Measurements from ENCODE around the gene RHBDD2.
"Not testable (repeated sequence)": the region's sequence is repeated elsewhere in the genome, so short reads cannot be mapped to it uniquely, and the experiment has no call there.

The RHBDD2 gene

DNA sequence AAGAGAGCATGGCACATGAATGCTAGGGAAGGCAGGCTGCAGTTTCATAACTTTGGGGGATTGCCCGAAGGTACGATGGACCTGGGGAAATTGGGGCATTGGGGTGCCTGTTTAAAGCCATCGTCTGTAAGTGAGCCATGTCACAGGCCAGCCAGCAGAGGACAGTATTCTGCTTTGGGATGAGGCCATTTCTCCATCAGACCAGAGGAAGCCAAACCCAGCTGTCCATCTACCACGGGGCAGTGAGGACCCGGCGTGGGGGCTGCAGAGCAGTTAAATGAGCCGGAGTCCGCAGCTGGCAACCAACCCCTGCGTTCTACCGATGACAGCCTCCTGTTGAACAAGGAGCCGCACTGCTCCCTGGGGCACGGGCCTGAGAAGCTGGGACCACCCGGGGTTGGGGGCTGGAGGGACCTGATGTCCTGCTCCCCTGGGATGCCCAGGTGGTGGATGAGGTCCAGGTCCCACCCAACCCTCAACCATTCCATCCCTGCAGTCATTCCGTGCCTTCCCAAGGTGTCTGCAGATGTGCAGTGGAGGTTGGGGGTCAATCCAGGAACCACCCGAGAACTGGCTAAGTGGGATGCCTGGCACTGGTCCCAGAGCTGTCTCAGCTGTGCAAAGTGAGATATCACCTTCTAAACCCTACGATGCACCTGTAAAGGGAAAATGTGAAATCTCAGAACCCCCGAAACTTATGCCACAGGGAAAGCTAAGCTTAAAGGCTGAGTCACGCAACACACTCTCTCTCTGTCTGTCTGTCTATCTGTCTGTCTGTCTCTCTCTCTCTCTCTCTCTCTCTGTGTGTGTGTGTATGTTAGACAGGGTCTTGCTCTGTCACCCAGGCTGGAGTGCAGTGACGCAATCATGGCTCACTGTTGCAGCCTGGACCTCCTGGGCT is 12.1 kb upstream of the RHBDD2 start:
- DNase-seq, result peak; percentile 27

DNA sequence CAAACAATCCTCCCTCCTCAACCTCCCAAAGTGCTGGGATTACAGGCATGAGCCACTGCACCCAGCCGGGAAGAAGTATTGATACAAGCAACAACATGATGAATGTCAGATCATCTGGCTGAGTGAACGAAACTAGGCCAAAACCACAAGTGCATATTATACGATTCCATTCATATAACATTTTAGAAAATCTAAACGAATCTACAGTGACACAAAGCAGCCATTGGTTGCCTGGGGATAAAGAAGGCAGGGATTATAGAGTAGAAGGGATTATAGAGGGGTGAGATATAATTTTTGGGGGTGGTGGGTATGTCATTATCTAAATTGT is 11.5 kb upstream of the RHBDD2 start:
- DNase-seq, result no peak

DNA sequence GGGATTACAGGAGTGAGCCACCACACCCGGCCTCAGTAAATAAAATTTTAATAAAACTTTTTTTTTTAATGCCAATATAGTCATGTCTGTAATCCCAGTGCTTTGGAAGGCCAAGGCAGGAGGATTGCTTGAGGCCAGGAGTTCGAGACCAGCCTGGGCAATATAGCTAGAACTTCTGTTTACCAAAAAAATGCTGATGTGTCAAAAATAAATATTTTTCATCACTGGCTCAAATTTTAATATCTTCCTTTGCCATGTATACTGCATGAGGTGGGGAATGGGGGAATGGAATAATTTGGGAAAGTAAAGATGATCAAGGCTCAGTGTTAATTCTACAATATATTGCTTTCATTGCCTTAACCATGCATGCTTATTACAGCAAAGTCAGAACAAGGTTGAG is 10.7 kb upstream of the RHBDD2 start:
- no peak for DNase-seq

DNA sequence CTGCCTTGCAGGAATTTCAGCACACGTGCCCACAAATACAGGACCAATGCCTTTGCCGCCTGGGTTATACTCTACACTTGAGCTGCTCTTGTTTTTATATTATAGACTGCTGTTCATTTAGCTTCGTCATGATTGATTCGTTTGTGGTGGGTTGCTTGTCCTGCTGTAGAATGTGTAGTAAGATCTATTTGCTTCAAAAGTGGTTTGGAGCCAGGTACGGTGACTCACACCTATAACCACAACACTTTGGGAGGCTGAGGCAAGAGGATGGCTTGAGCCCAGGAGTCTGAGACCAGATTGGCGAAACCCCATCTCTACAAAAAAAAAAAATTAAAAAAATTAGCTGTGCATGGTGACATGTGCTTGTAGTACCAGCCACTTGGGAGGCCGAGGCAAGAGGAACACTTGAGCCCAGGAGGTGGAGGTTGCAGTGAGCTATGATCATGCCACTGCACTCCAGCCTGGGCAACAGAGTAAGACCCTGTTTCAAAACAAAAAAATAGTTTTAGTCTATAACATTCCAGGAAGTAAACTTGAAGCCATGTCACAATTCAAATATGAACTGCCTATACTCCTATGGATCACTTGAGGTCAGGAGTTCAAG is 9.0 kb upstream of the RHBDD2 start:
- DNase-seq, result no peak

DNA sequence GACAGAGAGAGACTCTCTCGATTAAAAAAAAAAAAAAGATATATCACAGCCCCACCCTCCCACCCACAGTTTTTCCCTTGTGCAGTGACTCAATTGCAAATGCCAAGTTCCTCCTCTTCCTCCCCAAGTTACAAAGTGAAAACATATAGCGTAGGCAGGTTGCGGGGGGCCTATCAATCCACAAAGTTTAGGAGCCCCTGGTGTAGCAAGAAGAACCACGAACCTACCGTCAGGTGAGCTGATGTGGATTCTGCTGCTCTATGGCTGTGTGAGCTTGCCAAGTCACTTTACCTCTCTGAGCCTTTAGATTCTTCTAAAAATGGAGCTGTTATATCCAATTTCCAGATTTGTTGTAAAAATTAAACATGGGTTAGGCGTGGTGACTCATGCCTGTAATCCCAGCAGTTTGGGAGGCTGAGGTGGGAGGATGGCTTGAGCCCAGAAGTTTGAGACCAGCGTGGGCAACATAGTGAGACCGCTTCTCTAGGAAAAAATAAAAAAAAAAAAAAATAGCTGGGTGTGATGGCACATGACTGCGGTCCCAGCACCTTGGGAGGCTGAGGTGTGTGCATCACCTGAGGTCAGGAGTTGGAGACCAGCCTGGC is 8.2 kb upstream of the RHBDD2 start:
- DNase-seq, result no peak

DNA sequence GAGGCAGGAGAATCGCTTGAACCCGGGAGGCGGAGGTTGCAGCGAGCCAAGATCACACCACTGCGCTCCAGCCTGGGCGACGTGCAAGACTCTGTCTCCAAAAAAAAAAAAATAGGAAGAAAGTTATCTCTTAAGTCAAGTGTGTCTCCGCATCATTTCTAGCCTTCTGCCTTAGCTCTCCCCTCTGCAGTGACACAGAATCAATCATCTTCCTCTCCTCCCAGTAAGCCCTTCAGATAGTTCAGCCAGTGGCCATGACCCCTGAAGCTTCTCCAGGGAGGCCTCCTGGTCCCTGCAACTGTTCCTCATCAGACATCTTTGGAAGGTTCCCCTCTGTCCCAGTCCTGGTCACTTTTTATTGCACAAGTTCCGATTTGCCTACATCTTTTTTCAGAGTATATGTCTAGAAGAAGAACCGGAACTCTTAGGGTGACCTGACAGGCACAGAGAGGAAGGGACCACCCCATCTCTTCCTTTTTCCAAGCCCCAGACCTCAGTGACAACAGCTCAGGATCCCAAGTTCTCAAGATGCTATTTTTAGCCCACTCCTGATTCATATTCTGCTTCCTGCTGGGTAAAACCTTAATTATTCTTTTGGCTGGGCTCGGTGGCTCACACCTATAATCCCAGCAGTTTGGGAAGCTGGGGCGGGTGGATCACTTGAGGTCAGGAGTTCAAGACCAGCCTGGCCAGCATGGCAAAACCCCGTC is 6.6 kb upstream of the RHBDD2 start:
- no peak for DNase-seq

DNA sequence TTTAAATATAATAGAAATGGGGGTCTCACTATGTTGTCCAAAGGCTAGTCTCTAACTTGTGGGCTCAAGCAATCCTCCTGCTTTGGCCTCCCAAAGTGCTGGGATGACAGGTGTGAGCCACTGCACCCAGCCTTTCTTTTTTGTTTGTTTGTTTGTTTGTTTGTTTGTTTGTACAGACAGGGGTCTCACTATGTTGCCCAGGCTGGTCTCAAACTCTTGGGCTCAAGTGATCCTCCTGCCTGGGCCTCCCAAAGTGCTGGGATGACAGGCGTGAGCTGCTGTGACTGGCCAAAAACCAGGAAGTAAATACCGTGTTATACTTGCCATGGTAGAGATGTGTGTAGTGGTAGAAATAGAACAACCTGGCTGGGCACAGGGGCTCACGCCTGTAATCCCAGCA is 4.7 kb upstream of the RHBDD2 start:
- DNase-seq, result not testable (repeated sequence)

DNA sequence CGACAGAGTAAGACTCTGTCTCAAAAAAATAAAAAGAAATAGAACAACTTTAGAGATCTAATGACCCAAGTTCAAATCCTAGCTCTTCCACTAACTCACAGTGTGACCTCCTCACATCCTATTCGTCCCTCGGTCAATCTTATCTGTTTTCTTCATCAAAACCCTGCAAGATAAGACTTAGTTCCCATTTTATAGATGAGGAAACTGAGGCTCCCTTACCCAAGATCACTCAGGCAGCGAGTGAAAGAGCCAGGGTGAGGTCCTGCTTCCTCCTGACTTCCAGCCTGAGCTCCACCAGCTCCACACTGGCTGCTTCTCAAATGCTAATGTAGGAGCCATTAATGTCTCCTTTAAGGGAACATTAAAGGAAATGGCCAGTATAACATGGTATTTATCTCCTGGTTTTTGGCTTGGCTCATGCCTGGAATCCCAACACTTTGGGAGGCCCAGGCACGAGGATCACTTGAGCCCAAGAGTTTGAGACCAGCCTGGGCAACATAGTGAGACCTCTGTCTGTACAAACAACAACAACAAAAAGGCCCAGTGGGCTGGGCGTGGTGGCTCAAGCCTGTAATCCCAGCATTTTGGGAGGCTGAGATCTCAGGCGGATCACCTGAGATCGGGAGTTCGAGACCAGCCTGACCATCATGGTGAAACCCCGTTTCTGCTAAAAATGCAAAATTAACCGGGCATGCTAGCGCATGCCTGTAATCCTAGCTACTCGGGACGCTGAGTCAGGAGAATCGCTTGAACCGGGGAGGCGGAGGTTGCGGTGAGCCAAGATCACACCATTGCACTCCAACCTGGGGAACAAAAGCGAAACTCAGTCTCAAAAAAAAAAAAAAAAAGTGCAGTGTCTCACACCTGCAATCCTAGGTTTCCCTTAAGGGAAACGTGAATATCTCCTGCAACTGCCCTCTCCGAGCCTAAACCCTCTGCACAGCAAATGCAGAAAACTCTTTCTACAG is 3.4 kb upstream of the RHBDD2 start:
- no peak for DNase-seq

DNA sequence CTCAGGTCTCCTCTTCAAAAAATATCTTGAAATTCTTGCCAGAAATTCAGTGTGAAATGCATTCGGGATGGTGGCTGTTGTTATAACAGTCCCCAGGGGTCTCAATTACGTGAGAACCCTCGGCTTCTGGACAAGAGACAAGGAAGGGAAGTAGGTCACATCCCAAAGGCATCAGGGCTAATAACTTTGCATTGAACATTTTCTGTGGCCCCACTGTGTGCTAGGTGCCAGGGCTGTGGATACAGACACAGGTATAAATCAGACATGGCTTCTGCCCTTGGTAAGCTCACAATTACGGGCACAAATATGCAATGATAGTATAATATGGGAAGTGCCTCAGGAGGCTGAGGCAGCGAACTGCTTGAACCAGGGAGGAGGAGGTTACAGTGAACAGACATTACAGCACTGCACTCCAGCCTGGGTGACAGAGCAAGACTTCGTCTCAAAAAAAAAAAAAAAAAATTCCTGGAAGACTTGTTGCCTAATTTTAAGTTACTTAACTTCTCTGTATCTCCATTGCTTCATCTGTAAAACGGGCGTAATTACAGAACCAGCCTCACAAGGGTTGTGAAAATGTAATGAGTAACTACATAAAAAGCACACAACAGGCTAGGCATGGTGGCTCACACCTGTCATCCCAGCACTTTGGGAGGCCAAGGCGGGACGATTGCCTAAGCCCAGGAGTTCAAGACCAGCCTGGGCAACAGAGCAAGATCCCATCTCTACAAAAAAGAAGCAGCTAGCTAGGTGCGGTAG is 2.5 kb upstream of the RHBDD2 start:
- DNase-seq, result peak; percentile 84

DNA sequence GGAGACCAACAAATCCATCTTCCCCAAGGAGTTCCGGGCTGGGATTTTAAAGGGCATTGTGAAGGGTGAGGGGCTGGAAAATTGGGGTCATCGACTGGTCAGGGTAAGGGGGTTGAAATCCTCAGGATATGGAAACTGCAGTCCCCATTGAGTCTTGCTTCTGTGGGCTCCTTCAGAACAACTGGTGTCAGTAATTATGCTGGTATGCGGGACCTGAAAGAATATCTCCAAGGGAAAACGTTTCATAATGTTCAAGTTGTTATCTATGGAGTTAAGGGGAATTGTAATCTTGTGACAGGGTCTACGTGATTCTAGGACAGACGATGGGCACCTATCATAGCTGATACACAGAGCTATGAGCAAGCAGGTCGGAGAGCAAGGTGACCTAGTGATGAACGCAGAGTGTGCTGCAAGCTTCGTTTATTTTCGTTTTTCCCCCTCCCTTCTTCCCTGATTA is 494 bp upstream of the RHBDD2 start:
- DNase-seq, result no peak

DNA sequence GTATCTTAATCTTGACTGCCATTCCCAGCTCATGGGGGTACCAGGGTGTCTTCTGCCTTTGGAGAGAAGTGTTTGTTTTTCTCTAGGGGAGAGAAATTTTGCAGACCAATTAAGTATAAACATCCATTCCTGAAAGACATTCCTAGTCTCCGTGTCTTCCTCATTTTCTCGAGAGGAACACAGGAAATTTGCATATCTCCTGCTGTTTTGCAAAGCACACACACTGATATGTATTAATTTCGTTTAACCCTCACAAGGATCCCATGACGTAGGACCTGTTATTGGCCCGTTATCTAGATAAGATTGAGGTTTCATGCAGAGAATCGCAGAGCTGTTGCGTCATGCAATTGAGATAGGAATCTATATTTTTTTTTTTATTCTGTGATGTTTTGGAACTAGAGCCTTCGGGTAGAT is 944 bp downstream of the RHBDD2 start:
- DNase-seq, result peak; percentile 52

DNA sequence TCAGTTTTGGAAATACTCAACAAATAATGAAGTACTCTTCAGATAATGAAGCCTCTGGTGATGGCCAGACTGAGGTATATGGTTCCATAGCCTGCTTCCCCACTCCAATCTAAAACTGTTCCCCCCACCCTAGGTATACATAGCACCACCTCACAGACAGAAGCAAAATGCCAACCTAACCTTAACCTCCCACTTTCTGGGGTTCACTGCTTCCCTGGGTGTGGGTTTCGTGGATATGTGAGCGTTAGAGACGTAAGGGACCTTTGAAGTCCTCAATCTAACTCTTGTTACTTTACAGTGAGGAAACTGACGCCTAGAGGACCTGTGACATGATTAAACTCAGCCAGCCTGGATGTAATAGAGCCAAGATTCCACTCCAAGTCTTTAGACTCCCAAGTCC is 1.4 kb downstream of the RHBDD2 start:
- no peak for DNase-seq

DNA sequence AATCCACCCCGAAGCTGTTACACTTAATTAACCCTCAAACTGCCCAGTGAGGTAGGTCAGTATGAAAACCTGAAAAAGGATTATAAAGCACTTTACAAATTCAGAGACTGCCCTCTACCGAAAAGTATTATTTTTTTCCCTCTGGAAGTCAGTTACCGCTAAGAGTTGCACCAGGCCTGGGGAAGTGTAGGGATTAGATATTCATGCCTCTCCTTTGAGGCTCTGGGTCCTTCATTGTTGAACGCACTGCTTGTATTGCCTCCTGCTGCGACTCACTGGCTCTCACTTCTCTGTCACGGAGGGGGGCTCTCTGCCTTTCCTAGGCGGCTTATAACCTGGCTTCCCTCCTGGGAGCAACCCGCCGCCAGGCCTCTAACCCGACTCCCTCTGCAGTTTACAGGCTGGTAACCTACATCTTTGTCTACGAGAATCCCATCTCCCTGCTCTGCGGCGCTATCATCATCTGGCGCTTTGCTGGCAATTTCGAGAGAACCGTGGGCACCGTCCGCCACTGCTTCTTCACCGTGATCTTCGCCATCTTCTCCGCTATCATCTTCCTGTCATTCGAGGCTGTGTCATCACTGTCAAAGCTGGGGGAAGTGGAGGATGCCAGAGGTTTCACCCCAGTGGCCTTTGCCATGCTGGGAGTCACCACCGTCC is 2.7 kb downstream of the RHBDD2 start:
- no peak for DNase-seq

DNA sequence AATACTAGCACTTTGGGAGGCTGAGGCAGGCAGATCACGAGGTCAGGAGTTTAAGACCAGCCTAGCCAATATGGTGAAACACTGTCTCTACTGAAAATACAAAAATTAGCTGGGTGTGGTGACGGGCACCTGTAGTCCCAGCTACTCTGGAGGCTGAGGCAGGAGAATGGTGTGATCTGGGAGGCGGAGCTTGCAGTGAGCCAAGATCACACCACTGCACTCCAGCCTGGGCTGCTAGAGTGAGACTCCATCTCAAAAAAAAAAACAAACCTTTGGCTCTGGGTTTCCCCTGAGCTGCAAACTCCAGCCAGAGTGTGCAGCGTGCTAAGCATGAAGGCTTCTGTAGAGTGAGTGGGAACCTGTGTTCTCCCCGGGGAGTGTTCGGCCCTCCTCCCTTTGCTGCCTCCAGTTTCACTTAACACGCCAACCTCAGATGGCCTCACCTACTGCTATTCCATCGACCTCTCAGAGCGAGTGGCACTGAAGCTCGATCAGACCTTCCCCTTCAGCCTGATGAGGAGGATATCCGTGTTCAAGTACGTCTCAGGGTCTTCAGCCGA is 4.5 kb downstream of the RHBDD2 start:
- not testable (repeated sequence) for DNase-seq

DNA sequence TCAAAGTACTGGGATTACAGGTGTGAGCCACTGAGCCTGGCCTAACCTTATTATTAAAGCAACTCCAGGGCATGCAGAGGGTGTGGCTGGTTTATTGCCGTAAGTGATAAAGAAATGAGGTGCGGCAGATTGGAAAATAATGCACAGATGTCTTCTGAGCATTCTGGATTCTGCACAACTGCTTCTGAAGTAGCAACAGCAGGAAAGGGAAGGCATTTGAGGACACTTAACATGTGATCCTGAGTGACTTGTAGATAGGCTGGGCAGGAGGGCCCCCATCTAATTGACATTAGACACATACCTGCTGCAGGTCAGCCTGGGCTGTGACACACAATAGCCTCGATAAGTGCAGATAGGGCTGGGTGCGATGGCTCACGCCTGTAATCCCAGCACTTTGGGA is 5.6 kb downstream of the RHBDD2 start:
- DNase-seq, result no peak

DNA sequence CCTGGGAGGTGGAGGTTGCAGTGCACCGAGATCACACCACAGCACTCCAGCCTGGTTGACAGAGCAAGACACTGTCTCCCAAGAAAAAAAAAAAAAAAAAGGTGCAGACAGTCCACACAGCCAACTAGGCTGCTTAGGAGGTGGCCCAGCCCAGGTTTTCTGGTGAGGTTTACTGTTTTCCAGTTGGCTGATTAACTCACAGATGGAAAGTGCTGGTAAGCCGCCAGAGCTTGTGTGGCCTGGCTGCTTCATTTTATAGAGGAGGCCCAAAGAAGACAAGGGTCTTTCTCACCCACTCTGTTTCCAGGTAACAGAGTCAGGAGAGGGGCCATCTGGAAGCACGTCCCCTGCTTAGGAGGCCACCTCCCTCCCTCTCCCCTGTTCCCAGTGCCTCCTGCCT is 6.2 kb downstream of the RHBDD2 start:
- no peak for DNase-seq

DNA sequence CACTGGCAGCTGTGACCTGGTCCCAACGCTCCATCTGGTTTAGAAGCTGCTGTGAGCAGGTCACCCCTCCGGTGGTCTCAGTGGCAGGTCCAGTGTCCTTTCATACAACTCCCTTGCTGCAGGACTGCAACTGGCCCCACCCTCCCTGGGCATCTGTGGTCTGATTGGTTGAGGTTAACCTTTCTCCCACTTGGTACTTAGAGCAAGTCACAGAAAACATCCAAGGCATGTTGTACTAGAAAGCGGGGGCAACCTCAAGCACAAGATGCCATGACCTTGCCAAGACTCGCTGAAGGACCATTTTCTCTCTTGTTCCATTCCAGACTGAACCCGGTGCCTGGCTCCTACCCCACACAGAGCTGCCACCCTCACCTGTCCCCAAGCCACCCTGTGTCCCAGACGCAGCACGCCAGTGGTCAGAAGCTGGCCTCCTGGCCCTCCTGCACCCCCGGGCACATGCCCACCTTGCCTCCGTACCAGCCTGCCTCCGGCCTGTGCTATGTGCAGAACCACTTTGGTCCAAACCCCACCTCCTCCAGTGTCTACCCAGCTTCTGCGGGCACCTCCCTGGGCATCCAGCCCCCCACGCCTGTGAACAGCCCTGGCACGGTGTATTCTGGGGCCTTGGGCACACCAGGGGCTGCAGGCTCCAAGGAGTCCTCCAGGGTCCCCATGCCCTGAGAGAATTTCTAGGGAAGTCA is 9.0 kb downstream of the RHBDD2 start:
- no peak for DNase-seq

DNA sequence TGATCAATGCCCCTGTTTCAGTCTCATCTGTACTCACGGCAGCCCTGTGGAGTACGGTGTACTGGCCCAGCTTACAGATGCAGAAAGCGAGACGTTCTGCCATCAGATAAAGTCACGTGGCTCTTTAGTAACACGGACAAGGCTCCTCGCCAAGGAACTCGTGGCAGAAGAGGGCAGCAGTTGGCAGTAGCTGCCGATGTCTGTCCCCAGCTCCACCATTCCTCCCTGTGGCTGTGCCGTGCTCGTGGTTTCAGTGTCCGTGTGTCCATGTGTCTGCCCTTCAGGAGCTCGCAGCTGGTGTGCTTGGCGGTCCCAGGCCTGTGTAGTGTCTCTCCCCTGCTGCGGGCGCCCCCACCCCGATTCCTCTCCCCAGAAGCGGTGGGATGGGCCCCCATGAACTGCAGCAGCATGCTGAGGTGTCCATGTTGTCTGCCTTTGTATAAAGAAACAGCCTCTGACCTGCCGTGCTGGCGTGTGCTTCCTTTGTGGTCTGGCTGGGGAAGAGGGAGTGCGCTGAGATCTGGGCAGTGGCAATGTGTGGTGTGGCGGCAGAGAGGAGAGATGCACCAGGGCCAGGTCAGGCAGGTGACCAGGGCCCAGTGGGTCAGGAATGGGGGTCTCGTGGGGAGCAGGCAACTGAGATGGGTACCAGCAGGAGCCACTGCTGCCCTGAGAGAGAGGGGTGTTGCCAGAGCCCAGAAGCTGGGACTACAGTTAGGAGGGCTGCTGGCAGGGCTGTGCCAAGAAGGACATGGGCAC is 9.8 kb downstream of the RHBDD2 start:
- DNase-seq, result no peak

DNA sequence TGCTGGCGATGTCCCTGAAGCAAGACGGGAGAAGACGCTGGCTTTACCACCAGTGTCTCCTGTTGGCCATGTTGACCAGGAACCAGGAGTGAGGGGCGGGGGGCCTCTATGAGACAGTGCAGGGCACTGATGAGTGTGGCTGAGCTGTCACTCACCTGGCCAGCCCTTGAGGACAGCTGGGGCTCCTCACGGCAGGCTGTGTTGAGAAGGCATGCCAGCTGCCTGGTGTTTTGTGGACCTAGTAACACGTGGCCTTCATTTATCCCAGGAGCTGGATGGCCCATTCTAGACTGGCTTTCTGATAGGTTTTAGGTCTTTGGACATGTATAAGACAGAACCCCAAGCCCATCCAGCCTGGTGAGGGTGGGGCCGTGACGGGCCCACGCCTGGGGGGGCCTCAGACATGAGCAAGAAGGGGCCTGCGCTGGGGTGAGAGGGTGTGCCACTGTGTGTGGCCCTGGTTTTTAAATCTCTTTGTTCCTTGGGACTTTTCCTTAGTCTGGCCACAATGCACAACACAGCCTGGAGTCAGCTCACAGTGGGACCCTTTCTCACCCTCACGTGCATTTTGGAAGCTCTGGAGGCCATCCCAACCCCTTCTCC is 10.5 kb downstream of the RHBDD2 start:
- no peak for DNase-seq

All from GF-D8 (cell line).